ENCODE data around the gene ABCC9.
A peak's percentile ranks its signal among the peaks of the same experiment; 100 is the strongest.

ABCC9 gene

GRCh38 chr12:21773806-21774205, 167.4 kb downstream of the ABCC9 start:
- H3K9me3 Mint-ChIP-seq (ENCODE audit: low read depth): no peaks in the 10 kb centered on the region
- no peaks in the 10 kb centered on the region for H3K36me3 Mint-ChIP-seq
- H3K4me3 Mint-ChIP-seq: peak overlapping the region; percentile 56
- peaks cover 36% of the 10 kb centered on the region for H3K27me3 Mint-ChIP-seq
- no peak overlapping the region for H3K27ac Mint-ChIP-seq
- peaks cover 14% of the 10 kb centered on the region for H3K4me1 Mint-ChIP-seq (ENCODE audit: low read depth)

- Mint-ChIP-seq H3K4me3 (peak overlapping the region; percentile 56), H3K9me3 (ENCODE audit: low read depth) (no peaks in the 10 kb centered on the region), H3K4me1 (ENCODE audit: low read depth) (peaks cover 14% of the 10 kb centered on the region), H3K36me3 (no peaks in the 10 kb centered on the region), H3K27me3 (peaks cover 36% of the 10 kb centered on the region), H3K27ac (no peak overlapping the region)
Measured at GRCh38 chr12:21773263-21773741, 167.9 kb downstream of the ABCC9 start.

- H3K4me3 Mint-ChIP-seq: no peak overlapping the region
- no peaks in the 10 kb centered on the region for H3K36me3 Mint-ChIP-seq
- H3K4me1 Mint-ChIP-seq (ENCODE audit: low read depth): peaks cover 14% of the 10 kb centered on the region
- no peaks in the 10 kb centered on the region for H3K9me3 Mint-ChIP-seq (ENCODE audit: low read depth)
- H3K27ac Mint-ChIP-seq: no peak overlapping the region
- peaks cover 22% of the 10 kb centered on the region for H3K27me3 Mint-ChIP-seq
Measured at GRCh38 chr12:21771311-21771710, 169.9 kb downstream of the ABCC9 start.

GRCh38 chr12:21769307-21769706, 171.9 kb downstream of the ABCC9 start:
- Mint-ChIP-seq H3K4me3 (no peak overlapping the region), H3K9me3 (ENCODE audit: low read depth) (no peaks in the 10 kb centered on the region), H3K27me3 (peaks cover 19% of the 10 kb centered on the region), H3K36me3 (no peaks in the 10 kb centered on the region), H3K4me1 (ENCODE audit: low read depth) (peaks cover 8% of the 10 kb centered on the region), H3K27ac (no peak overlapping the region)

GRCh38 chr12:21766403-21766802, 174.8 kb downstream of the ABCC9 start:
- H3K9me3 Mint-ChIP-seq (ENCODE audit: low read depth): no peaks in the 10 kb centered on the region
- H3K4me1 Mint-ChIP-seq (ENCODE audit: low read depth): no peaks in the 10 kb centered on the region
- no peak overlapping the region for H3K4me3 Mint-ChIP-seq
- no peak overlapping the region for H3K27ac Mint-ChIP-seq
- peaks cover 12% of the 10 kb centered on the region for H3K27me3 Mint-ChIP-seq
- H3K36me3 Mint-ChIP-seq: no peaks in the 10 kb centered on the region

GRCh38 chr12:21764950-21765349, 176.3 kb downstream of the ABCC9 start:
- peaks cover 10% of the 10 kb centered on the region for H3K27me3 Mint-ChIP-seq
- H3K4me3 Mint-ChIP-seq: no peak overlapping the region
- H3K36me3 Mint-ChIP-seq: no peaks in the 10 kb centered on the region
- no peaks in the 10 kb centered on the region for H3K9me3 Mint-ChIP-seq (ENCODE audit: low read depth)
- no peak overlapping the region for H3K27ac Mint-ChIP-seq
- H3K4me1 Mint-ChIP-seq (ENCODE audit: low read depth): no peaks in the 10 kb centered on the region

GRCh38 chr12:21764065-21764464, 177.2 kb downstream of the ABCC9 start:
- H3K27me3 Mint-ChIP-seq: peaks cover 8% of the 10 kb centered on the region
- no peaks in the 10 kb centered on the region for H3K4me1 Mint-ChIP-seq (ENCODE audit: low read depth)
- H3K27ac Mint-ChIP-seq: no peak overlapping the region
- H3K4me3 Mint-ChIP-seq: no peak overlapping the region
- no peaks in the 10 kb centered on the region for H3K36me3 Mint-ChIP-seq
- peaks cover 3% of the 10 kb centered on the region for H3K9me3 Mint-ChIP-seq (ENCODE audit: low read depth)

- Mint-ChIP-seq H3K9me3 (ENCODE audit: low read depth) (peaks cover 4% of the 10 kb centered on the region), H3K4me3 (no peak overlapping the region), H3K4me1 (ENCODE audit: low read depth) (no peaks in the 10 kb centered on the region), H3K27ac (no peak overlapping the region), H3K27me3 (peaks cover 8% of the 10 kb centered on the region), H3K36me3 (no peaks in the 10 kb centered on the region)
Measured at GRCh38 chr12:21763531-21763930, 177.7 kb downstream of the ABCC9 start.

GRCh38 chr12:21759737-21760136, 181.5 kb downstream of the ABCC9 start:
- Mint-ChIP-seq H3K9me3 (ENCODE audit: low read depth) (peaks cover 4% of the 10 kb centered on the region), H3K27ac (no peak overlapping the region), H3K36me3 (no peaks in the 10 kb centered on the region), H3K4me3 (no peak overlapping the region), H3K4me1 (ENCODE audit: low read depth) (no peaks in the 10 kb centered on the region), H3K27me3 (peaks cover 10% of the 10 kb centered on the region)

GRCh38 chr12:21757735-21758134, 183.5 kb downstream of the ABCC9 start:
- peaks cover 6% of the 10 kb centered on the region for H3K27me3 Mint-ChIP-seq
- H3K4me1 Mint-ChIP-seq (ENCODE audit: low read depth): no peaks in the 10 kb centered on the region
- no peak overlapping the region for H3K27ac Mint-ChIP-seq

GRCh38 chr12:21756699-21757098, 184.5 kb downstream of the ABCC9 start:
- Mint-ChIP-seq H3K36me3 (no peaks in the 10 kb centered on the region), H3K4me3 (no peak overlapping the region), H3K9me3 (ENCODE audit: low read depth) (peaks cover 4% of the 10 kb centered on the region), H3K27me3 (peaks cover 6% of the 10 kb centered on the region), H3K27ac (no peak overlapping the region), H3K4me1 (ENCODE audit: low read depth) (no peaks in the 10 kb centered on the region)

More at GRCh38 chr12:21757735-21758134, 183.5 kb downstream of the ABCC9 start:
- peaks cover 4% of the 10 kb centered on the region for H3K9me3 Mint-ChIP-seq (ENCODE audit: low read depth)
- H3K36me3 Mint-ChIP-seq: no peaks in the 10 kb centered on the region
- H3K4me3 Mint-ChIP-seq: no peak overlapping the region

- Mint-ChIP-seq H3K4me3 (no peak overlapping the region), H3K9me3 (ENCODE audit: low read depth) (no peaks in the 10 kb centered on the region), H3K27me3 (peaks cover 16% of the 10 kb centered on the region), H3K36me3 (no peaks in the 10 kb centered on the region), H3K4me1 (ENCODE audit: low read depth) (no peaks in the 10 kb centered on the region), H3K27ac (no peak overlapping the region)
Measured at GRCh38 chr12:21751517-21751916, 189.7 kb downstream of the ABCC9 start.
